ELR (cell line): ENCODE results near the gene TMC8.
"Not testable (repeated sequence)": the region's sequence is repeated elsewhere in the genome, so short reads cannot be mapped to it uniquely, and the experiment has no call there.

ENCODE experiments used
- DNase-seq: peaks from one replicate; pipeline ENCODE4 v3.0.0-alpha.2; 2015; ENCODE audit warnings: low read depth

The TMC8 gene

DNA sequence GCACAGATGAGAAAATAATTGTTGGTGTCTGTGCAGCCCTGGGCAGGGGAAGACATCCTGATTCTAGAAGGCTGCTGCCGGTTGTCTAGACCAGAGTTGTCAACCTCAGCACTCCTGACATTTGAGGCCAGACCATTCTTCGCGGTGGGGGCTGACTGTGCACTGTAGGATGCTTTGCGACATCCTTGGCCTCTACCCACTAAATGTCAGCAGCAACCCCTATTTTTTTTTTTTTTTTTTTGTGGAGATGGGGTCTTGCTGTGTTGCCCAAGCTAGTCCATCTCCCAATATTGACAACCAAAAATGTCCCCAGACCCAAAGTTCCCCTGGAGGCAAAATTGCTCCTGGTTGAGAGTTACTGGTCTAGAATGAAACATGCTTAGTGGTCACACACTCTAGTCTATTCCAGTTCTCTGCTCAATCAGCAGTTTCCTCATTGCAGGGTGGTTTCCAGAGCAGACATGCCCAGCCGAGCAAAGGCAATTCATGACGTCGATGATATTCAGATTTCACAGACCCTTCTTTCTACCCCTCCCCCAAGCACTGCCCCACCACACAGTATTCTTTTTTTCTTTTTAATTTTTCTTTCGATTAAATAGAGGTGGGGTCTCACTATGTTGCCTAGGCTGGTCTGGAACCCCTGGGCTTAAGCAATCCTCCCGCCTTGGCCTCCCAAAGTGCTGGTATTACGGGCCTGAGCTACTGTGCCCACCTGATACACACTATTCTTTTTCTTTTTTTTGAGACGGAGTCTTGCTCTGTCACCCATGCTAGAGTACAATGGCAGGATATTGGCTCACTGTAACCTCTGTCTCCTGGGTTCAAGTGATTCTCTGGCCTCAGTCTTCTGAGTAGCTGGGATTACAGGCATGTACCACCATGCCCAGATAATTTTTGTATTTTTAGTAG lies 24.6 kb downstream of the TMC8 start:
- no peak for DNase-seq

DNA sequence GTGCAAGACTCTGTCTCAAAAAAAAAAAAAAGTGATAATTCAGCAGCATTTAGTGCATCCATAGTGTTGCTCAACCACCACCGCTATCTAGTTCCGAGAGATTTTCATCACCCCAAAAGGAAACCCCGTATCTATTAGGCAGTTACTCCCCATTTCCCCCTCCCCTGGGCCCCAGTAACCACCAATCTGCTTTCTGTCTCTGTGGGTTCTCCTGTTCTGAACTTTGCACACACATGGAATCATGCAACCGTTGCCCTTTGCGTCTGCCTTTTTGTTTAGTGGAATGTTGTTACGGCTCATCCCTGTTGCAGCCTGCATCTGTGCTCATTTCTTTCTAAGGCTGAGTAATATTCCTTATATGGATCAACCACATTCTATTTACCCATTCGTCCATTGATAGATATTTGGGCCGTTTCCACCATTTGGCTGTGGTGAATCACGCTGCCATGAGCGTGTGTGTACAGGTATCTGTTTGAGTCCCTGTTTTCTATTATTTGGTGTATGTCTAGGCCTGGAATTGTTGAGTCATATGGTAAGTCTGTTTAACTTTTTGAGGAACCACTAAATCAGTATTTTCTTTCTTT lies 29.1 kb downstream of the TMC8 start:
- DNase-seq, result peak; percentile 80

DNA sequence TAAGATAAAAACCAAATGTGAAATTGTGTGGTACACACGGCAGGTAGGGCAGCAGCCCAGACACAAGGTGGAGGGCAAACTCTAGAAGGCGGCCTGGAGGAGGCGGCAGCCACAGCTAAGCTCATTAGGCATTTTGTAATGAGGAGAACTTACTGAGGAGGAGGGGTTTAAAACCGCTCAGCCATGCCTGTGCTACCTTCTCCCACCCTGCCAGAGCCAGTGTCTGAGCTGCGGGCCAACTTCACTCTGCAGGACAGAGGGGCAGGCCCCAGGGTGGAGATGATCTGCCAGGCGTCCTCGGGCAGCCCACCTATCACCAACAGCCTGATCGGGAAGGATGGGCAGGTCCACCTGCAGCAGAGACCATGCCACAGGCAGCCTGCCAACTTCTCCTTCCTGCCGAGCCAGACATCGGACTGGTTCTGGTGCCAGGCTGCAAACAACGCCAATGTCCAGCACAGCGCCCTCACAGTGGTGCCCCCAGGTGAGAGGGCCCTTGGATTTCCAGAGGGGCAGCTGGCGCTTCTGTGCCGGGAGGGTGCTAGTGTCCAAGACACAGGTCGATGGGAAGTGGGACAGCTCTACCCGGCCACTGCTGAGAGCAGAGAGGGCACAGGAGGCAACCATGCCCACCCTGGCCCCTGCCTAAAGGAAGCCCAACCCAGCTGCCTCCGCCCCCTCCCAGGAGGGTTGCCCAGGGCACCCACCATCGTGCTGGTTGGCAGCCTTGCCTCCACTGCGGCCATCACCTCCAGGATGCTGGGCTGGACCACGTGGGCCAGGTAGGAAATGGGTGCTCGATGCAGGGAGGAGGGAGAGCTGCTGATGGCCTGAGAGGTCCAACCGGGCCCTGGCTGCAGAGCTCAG lies 33.5 kb downstream of the TMC8 start:
- DNase-seq, result no peak

DNA sequence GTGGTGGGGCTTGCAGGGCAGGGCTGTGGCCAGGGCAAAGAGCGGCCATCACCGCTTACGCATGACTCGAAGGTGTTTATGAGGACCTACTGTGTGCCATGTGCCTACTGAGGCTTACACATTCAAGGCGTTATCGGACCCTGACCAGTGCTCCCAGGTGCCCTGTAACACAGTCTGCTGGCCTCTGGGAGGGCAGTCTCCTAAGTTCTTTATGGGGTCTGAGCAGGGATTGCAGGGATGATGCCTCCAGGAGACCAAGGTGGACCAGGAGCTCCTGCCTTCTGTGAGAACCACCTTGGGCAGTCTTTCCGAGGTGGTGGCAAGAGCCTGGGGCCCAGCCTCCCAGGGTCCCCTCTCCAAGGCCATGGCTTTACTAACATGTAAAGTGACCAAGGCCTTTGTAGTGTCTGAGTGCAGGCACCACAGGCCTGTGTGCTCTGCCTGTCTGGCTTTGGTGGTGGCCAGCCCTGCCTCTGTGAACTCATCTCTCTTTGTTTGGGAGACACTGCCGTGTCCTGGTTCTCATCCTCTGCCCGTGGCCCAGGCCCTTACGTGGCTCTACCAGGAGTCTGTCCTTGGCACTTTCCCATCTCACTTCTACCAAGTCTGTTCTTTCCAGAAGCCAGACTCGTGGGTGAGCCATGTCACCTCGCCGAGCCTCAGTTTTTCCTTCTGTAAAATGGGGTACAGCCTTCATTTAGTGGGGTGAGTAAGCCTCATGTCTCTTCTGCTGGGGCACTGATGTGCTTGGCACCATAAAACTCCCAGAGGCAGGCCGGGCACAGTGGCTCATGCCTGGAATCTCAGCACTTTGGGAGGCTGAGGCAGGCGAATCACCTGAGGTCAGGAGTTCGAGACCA lies 34.4 kb downstream of the TMC8 start:
- no peak for DNase-seq

DNA sequence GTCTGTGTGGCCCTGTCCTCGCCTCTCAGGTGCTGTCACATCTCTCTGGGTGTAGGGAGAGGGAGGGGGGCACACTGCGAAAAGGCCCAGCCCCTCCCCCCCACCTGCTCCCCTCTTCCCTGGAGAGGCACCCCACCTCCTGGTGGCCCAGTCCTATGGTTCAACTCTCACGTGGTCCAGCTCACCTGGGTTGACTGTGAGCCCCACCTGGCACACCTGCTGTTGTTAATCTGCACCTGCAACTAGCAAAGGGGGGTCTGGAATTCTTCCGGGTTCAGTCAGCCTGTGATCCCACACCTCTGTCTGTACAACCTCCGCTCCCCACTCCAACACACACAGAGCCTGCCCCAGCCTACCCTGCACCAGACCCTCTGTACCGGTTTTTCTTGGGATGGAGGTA lies 35.8 kb downstream of the TMC8 start:
- DNase-seq, result no peak

DNA sequence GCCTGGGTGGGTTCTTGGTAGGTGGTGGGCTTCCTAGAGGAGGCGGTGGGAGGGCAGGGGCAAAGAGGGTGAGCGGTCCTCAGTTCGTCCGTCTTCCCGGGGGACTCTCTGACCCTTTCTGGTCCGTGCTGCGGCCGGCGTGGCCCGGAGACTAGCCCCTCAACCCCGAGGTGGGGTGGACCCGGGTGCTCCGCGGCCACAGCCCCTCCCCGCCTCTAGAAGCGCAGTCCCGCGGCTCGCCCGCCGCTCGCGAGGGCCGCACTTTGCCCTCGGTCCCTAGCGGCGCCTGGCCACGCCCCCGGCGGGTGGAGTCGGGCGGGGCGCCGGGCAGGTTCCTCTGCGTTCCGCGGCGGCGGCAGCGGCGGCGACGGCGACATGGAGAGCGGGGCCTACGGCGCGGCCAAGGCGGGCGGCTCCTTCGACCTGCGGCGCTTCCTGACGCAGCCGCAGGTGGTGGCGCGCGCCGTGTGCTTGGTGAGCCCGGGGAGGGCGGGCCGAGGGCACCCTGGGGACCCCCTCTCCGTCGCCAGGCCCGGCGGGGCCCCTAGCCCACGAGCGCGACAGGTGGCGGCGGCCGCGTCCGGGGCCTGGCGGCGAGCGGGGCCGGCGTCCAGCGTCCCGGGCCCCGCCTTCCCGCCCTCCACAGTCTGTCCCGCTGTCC lies 37.8 kb downstream of the TMC8 start, which contains the start of gene SYNGR2:
SYNGR2 (plus strand) TSS at position 340 of the 661 bp plus-strand sequence; CDS start at position 376, 36 bp downstream.
- peak; percentile 82 for DNase-seq

DNA sequence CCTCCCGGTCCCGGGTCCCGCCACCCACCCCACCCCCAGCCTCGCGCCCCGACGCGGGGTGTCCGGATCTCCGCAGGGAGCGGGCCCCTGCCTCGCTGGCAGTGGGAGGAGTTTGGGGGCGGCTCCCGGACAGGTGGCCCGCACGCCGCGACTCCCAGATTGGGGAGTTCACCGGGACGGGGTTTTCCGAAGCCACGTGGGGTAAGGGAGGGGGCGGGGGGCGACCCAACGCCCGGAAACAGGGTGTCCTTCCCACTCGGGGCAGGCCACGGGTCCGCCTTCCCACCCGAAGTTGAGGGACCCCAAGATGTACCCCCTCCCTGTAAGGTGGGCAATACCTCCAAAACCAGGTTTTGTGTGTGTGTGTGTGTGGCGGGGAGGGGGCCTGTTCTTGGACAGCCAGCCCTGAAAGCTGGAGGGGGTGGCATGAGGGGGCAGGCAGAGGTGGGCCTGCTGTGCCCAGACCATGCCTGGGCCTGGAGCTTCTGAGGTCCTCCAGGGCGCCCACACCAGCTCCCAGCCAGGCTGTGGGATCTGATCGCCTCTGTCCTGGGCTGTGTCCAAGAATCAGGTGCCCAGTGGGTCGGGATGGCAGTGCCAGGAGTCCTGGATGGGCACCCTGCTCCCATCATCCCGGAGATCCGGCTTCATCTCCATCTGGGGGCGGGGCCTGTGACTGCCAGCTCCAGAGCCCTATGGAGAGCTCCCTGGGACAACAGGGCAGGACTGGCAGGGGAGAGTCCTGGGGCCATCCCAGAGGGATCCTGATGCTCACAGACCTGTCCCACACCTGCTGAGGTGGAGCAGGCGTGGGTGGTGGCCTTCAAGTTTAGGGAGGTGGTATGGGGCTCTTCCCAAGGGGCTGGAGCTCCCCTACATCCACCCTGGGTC lies 38.6 kb downstream of the TMC8 start:
- DNase-seq, result peak; percentile 78

DNA sequence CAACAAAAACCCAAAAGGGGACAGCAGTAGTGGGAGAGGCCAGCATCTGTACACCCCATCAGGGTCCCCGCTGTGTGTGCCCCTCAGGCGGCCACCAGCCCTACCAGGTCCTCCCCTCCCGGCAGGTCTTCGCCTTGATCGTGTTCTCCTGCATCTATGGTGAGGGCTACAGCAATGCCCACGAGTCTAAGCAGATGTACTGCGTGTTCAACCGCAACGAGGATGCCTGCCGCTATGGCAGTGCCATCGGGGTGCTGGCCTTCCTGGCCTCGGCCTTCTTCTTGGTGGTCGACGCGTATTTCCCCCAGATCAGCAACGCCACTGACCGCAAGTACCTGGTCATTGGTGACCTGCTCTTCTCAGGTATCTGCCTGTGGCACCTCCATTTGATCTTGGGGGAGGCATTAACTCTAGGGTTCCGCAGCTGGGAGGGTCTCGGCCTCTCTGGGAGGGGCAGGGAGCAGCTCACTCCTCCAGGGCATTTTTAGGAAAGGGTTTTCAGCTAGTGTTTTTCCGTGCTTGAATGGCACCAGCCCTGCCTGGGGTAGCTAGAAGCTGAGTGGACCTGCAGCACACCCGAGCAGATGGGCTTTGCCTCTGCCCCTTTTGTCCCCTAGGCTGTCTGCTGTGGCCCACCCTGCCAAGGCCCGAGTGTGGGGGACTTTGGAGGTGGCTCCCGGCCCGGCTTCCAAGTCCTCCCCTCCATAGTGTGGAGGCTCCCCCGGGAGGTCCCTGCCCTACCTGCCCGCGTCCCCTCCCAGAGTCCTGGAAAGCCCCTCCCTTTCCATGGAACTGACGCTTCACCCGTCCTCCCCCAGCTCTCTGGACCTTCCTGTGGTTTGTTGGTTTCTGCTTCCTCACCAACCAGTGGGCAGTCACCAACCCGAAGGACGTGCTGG lies 40.4 kb downstream of the TMC8 start:
- DNase-seq, result no peak

DNA sequence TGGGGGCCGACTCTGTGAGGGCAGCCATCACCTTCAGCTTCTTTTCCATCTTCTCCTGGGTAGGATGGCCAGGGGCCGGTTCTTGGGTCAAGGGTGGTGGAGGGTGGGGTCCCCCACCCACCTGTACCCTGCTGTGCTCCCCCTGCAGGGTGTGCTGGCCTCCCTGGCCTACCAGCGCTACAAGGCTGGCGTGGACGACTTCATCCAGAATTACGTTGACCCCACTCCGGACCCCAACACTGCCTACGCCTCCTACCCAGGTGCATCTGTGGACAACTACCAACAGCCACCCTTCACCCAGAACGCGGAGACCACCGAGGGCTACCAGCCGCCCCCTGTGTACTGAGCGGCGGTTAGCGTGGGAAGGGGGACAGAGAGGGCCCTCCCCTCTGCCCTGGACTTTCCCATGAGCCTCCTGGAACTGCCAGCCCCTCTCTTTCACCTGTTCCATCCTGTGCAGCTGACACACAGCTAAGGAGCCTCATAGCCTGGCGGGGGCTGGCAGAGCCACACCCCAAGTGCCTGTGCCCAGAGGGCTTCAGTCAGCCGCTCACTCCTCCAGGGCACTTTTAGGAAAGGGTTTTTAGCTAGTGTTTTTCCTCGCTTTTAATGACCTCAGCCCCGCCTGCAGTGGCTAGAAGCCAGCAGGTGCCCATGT lies 41.1 kb downstream of the TMC8 start:
- DNase-seq, result not testable (repeated sequence)

DNA sequence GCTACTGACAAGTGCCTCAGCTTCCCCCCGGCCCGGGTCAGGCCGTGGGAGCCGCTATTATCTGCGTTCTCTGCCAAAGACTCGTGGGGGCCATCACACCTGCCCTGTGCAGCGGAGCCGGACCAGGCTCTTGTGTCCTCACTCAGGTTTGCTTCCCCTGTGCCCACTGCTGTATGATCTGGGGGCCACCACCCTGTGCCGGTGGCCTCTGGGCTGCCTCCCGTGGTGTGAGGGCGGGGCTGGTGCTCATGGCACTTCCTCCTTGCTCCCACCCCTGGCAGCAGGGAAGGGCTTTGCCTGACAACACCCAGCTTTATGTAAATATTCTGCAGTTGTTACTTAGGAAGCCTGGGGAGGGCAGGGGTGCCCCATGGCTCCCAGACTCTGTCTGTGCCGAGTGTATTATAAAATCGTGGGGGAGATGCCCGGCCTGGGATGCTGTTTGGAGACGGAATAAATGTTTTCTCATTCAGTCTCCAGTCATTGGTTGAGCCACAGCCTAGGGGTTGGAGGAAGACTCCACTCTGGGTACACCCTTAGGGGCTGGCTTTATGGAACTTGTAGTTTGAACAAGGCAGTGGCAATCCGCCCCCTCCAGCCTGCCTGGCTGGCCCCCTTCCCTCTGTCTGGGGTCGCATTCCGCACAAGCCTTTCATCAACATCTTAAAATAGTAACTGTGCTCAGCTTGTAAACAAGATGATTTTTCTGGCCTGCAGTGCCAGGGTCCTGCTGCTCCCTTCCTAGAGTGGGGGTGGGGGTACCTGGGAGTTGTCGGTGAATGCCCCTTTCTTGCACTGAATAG lies 41.9 kb downstream of the TMC8 start:
- peak; percentile 34 for DNase-seq

DNA sequence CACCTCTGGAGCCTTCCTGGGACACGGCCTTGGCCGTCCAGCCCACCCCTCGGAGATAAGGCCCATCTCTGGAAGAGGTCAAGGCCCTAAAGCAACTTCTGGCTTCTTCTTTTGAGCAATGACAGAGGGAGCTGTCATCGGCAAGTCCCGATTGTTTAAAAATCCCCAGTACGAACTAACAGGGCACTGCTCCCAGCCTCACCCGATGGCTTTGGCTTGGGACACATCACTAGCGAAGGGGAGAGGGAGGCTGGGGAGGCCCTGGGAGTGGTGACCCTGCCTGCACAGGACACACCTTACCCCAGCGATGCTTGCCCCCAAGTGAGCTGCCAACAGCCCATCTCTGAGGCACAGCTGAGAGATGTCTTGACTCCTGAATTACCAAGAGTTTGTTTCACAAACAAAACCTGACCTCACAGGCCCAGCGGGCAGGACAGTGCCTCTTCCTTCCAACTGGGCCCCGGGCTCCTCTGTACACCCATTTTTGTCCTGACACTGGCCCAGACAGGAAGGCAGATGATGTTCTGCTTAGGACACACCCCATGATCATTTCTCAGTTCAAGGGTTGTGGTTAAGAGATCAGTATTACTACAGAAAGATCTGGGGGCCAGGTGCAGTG lies 42.6 kb downstream of the TMC8 start:
- no peak for DNase-seq

DNA sequence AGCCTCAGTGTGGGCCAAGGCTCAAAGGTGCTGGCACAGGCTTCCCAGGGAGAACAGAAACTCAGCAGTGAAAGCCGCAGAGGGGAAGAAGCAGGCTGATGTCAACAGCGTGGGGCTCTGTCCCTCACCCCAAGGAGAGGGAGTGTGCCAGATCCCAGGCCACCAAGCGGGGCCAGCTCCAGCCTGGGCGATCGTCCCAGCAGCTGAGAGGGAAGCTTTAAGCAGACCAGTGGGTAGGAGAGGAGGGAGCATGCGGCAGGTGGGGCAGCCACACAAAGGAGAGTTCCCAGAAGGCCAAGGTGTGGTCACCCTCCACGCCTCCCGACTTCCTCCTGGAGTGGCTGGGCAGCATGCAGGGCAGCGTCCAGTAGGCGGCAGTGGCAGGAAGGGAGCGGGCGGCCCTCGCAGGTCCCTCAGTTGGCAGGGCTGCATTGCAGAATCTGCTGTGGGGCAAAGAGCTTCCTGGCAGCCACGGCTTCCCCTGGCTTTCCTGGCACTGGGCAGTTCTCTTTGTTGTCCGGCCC lies 43.8 kb downstream of the TMC8 start:
- DNase-seq, result no peak

DNA sequence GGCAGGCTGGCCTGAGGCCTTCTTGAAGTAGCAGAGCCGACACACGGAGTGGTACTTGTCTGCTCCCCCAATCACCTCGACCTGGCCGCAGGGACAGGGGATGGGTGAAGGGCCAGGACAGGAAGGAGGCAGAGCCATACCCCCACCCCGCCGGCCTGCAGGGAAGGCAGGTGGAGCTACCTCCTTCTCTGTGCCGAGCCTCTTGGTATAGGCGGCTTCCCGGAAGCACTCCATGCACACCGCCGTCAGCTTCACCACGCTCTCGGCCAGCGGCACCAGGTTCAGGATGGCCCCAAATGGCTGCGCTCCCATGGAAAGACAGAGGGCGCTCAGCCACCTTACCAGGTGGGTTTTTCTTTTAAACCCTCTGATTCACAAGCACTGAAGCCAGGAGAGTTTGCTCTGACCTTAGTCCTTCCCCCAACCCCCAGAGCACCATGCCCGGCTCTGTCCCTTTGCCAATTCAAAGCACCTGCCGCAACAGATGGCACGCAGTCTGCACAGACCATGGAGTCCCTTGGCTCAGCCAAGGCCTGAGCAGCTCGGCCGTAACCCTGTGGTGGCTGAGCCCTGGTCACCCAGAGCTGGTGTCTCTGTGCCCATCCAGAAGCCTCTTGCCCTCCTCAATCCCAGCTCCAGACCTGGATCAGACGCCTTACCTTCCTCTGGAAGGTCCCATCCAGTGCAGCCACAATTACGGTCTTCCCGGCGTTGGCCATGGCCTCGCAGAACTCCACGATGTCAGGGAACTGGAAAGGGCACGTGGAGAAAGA lies 44.5 kb downstream of the TMC8 start:
- DNase-seq, result no peak

DNA sequence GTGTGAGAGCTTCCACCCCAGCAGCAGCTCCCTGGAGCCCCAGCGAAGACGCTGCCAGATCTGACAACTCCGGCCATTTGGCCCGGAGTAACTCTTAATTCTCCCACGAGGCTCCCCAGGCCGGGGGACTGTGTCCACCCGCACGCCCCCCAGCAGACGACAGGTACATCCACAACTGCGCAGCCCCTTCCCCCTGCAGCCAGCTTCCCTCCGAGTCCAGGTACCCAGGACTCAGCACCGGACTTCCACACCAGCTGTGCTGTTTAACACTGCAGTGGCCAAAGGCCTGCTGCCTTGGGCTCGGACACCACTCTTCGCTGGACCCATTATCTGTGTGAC lies 45.0 kb downstream of the TMC8 start:
- DNase-seq, result no peak

DNA sequence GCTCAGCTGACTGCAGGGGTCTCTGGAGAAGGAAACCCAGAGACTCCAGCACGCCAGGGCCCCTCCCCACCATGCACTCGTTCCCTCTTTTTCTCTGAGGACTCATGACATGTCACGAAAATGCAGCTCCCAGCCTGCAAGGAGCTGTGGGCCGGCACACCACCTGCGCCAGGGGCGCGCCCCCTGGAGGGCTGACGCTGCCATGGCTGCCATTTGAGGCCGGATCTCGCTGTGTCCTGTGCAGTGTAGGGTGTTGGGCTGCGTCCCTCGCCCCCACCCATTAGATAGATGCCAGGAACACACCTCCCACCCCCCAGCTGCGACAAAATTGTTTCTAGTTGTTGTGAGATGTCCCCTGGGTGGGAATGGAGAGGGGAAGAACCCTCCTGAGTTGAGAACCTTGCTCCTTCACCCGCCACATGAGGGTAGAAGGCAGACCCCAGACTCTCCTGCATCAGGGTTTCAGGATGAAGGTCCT lies 46.0 kb downstream of the TMC8 start:
- peak; percentile 60 for DNase-seq

DNA sequence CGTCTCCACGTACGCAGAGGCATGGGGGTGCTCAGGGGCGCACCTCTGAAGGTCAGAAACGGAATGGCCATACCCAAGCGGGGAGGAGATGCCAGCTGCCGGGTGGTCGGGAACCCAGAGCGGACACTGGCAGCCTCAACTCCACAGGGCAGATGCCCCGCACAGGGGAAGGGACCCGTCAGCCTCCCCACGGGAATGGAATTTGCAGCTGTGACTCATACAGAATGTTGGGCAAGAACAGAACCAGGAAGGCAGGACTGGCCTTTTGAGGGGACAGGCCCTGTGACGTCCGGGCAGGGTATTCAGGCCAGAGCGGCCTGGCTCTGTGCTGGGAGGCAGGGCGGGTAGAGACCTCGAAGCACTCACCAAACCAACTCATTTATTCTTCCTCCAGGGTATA lies 48.8 kb downstream of the TMC8 start:
- peak; percentile 80 for DNase-seq
